Hematopoietic multipotent progenitor cell treated with erythropoietin and hydrocortisone succinate and interleukin-3 and kit ligand, for 6 days (in vitro differentiated cells): ENCODE results near the gene DHPS.

Source experiments
- DNase-seq: peaks from one replicate; pipeline ENCODE4 v3.0.0-alpha.2; 2015

Gene DHPS

DNA sequence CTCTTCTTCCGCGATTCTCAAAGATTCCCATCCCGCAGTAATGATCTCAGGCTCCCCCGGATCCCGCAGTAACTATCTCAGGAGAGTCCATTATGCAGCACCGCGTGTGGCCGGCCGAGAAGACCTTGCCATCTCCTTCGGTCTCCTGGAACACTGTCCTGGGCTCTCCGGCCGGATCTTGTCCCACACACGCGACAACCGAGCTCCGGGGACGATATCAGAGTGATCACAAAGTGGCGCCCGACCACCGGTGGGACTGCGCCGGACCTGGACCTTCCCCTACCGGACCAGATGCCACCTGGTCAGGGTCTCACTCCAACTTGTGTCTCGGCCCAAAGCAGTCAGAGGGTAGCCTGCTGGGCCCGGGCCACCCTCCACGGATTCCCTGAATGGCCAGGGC is 39.2 kb downstream of the DHPS start:
- DNase-seq: no peak

DNA sequence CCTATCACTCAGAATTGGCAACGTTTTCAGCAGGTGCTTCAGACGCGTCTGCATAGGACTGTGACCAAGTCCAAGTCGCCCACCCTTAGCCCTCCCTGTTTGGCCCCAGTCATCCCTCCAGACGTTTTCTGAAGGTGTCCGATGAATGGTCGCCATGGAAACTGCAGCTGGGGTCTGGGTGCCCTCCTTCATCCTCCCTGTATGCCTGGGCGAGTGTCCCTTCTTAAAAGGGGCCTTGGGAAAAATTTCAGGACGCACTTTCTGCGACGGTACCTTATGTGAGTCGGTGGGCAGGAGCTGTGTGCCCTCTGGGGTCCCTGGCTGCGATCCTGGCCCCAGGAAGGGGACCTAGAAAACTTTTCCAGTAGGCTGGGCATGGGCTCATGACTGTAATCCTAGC is 40.2 kb downstream of the DHPS start:
- DNase-seq: no peak

GRCh38 chr19:12639901-12640613 is 41.6 kb downstream of the DHPS start:
- DNase-seq: peak; percentile 94

DNA sequence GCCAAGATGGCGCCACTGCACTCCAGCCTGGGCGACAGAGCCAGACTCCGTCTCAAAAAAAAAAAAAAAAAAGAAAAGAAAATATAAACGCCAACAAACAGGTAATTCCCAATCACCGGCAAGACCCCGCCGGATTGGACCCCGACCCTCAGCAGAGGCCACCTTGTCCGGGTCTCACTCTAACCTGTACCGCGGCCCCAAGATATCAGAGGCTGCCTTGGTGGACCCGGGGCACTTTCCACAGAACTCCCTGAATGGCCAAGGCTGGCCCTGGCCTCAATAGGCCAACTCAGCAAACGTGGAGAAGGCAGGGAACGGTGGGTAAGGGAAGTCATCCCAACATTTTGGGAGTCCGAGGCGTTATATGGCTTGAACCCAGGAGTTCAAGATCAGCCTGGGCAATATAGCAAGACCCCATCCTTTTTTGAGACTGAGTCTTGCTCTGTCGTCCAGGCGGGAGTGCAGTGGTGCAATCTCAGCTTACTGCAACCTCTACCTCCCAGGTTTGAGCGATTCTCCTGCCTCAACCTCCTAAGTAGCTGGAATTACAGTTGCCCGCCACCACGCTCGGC is 43.0 kb downstream of the DHPS start:
- no peak for DNase-seq

GRCh38 chr19:12636631-12637030 is 45.0 kb downstream of the DHPS start:
- no peak for DNase-seq

DNA sequence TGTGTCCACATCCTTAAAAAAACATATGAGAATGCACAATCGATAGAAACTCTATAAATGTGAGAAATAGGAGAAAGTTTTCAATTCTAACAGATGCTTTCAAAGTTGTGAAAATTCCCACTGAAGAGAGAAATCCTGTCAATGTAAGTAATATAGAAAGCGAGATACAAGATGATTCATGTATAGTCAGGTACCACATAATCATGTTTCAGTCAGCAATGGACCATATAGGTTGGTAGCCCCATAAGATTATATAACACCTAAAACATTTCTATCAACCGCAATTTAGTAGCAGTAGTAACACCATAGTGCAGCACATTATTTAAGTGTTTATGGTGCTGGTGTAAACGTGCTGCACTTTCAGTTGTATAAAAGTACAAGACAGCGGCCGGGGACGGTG is 52.5 kb downstream of the DHPS start:
- no peak for DNase-seq

DNA sequence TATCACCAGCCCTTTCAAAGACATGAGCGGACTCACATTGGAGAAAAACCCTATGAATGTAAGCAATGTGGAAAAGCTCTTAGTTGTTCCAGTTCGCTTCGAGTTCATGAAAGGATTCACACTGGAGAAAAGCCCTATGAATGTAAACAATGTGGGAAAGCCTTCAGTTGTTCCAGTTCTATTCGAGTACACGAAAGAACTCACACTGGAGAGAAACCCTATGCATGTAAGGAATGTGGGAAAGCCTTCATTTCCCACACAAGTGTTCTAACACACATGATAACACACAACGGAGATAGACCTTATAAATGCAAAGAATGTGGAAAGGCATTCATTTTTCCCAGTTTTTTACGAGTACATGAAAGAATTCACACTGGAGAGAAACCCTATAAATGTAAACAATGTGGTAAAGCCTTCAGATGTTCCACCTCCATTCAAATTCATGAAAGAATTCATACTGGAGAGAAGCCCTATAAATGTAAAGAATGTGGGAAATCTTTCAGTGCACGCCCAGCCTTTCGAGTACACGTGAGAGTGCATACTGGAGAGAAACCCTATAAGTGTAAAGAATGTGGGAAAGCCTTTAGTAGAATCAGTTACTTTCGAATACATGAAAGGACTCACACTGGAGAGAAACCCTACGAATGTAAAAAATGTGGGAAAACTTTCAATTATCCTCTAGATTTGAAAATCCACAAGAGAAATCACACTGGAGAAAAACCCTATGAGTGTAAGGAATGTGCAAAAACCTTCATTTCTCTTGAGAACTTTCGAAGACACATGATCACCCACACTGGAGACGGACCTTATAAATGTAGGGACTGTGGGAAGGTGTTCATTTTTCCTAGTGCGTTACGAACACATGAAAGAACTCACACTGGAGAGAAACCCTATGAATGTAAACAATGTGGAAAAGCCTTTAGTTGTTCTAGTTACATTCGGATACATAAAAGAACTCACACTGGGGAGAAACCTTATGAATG is 53.3 kb downstream of the DHPS start:
- no peak for DNase-seq

GRCh38 chr19:12626958-12627357 is 54.7 kb downstream of the DHPS start:
- DNase-seq: no peak
